NCI-H128 (cell line): ENCODE measurements around the gene PTGES2.
"Not testable (repeated sequence)": the region's sequence is repeated elsewhere in the genome, so short reads cannot be mapped to it uniquely, and the experiment has no call there.

Source experiments
- DNase-seq: peaks from one replicate; lab custom pipeline; 2025; ENCODE audit not compliant: unreplicated experiment; lab: John Stamatoyannopoulos, UW

PTGES2 gene

GRCh38 chr9:128088253-128088945 is 39.1 kb downstream of the PTGES2 start:
- no peak for DNase-seq

GRCh38 chr9:128087262-128087661 is 40.3 kb downstream of the PTGES2 start:
- no peak for DNase-seq

- DNase-seq: no peak
Measured at GRCh38 chr9:128085943-128086342, 41.6 kb downstream of the PTGES2 start.

GRCh38 chr9:128084746-128085145 is 42.8 kb downstream of the PTGES2 start:
- DNase-seq: no peak

GRCh38 chr9:128082151-128082550 is 45.4 kb downstream of the PTGES2 start:
- no peak for DNase-seq

GRCh38 chr9:128081056-128081455 is 46.5 kb downstream of the PTGES2 start:
- DNase-seq: no peak

- no peak for DNase-seq
Measured at GRCh38 chr9:128080206-128080605, 47.3 kb downstream of the PTGES2 start.

GRCh38 chr9:128078504-128079434 is 48.8 kb downstream of the PTGES2 start:
- DNase-seq: no peak

- DNase-seq: no peak
Measured at GRCh38 chr9:128077847-128078503, 49.6 kb downstream of the PTGES2 start.

- no peak for DNase-seq
Measured at GRCh38 chr9:128073253-128073886, 54.2 kb downstream of the PTGES2 start.

GRCh38 chr9:128072144-128073021 is 55.1 kb downstream of the PTGES2 start:
- no peak for DNase-seq

GRCh38 chr9:128071475-128071874 is 56.1 kb downstream of the PTGES2 start:
- DNase-seq: not testable (repeated sequence)

GRCh38 chr9:128070874-128071273 is 56.7 kb downstream of the PTGES2 start:
- no peak for DNase-seq
